GM12892 (cell line): ENCODE results near the gene LHX3.

Experiments used
- POLR2A ChIP-seq: IDR thresholded peaks from 2 replicates; pipeline ENCODE4 v1.6.1; 2011; ENCODE audit warnings: low read depth, low read length, control low read depth
- POLR2AphosphoS5 ChIP-seq: IDR thresholded peaks from 2 replicates; pipeline ENCODE4 v1.6.1; 2011; ENCODE audit warnings: low read depth, low read length, control low read depth

DNA sequence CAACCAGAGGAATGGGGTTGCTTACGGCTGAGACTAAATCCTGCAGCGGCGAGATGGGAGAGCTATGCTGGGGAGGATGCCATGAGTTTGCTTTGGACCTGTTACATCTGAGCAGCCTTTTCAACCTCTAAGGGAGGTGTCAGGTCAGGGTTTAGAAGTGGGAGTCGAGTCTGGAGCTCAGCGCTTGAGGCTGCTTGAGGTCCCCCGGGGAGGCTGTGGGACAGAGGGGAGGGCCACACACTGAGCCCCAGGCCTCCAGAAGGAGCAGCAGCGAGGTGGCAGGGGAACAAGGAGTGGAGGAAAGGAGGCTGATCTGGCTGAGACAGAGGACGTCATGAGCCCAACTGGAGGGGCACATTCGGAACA lies 42.6 kb upstream of the LHX3 start:
- TF ChIP-seq POLR2A (no peak), POLR2AphosphoS5 (no peak)
